GM18517 (cell line): Measurements from ENCODE around the gene NFIX.
"Not testable (repeated sequence)": the region's sequence is repeated elsewhere in the genome, so short reads cannot be mapped to it uniquely, and the experiment has no call there.

Source experiments
- ATAC-seq: cut with Tn5 transposase; IDR thresholded peaks from one replicate; pipeline ENCODE4 v1.9.1; 2021; ENCODE audit warnings: mild to moderate bottlenecking, moderate library complexity; ENCODE audit not compliant: unreplicated experiment

Gene NFIX

DNA sequence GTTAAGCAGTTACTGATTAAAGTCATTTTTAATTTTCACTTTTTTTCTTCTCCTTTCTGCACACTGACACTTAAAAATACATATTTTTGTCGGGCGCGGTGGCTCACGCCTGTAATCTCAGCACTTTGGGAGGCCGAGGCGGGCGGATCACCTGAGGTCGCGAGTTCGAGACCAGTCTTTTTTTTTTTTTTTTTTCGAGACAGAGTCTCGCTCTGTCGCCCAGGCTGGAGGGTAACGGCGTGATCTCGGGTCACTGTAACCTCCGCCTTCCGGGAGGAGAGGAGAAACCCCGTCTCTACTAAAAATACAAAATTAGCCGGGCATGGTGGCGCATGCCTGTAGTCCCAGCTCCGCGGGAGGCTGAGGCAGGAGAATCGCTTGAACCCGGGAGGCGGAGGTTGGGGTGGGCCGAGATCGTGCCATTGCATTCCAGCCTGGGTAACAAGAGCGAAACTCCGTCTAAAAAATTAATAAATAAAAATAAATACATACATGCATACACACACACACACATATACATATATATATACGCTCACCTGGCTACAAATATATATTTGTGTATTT lies 37.8 kb upstream of the NFIX start:
- ATAC-seq, result not testable (repeated sequence)

DNA sequence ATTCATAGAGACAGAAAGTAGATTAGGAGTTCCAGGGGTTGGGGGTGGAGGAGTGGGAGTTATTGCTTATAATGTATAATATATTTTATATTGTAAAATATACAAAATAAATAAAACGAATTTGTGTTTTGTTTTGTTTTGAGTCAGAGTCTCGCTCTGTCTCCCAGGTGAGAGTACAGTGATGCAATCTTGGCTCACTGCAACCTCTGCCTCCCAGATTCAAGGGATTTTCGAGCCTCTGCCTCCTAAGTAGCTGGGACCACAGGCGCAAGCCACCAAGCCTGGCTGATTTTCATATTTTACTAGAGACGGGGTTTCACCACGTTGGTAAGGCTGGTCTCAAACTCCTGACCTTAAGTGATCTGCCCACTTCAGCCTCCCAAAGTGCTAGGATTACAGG lies 35.8 kb upstream of the NFIX start:
- no peak for ATAC-seq

DNA sequence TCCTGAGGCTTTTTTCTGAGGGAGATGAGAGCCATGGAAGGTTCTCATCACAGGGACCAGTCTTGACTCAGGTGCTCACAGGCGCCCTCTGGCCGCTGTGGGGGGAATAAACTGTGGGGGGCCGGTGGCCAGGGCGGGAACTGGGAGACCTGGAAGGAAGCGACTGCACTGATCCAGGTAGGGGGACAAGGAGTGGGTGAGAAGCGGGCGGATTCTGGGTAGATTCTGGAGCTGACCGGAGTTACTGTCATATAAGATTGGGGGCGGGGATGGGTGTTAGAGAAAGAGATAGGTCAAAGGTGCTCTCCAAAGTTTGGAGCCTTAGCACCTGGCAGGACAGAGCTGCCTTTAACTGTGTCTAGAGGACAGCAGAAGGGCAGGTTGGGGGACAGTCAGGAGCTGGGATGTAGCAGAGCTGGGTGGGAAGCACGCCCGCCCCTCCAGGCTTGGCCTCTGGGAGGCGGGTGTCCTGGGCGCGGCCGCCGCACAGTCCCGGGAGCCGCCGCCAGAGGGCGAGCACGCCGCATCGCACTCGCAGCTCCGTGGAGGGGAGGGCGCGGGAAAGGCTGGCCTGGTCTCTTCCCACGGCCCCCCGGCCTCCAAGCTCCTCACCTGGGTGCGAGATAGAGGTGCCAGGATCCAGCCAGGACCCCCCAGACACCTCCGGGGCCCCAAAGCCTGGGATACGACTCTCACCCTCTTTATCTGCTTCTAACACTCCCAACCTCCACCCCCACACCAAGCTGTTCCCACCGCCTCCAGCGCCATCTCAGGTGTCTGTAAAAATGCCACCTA lies 30.1 kb upstream of the NFIX start:
- no peak for ATAC-seq

DNA sequence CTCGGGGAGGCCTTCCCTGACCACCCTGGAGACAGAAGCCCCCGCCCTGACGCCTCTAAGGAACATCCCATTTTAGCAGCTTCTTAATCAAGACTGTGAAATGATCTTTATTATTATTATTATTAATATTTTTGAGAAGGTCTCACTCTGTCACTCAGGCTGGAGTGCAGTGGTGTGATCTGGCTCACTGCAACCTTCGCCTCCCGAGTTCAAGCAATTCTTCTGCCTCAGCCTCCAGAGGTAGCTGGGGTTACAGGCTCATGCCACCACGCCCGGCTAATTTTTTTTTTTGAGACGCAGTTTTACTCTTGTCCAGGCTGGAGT lies 29.5 kb upstream of the NFIX start:
- no peak for ATAC-seq

DNA sequence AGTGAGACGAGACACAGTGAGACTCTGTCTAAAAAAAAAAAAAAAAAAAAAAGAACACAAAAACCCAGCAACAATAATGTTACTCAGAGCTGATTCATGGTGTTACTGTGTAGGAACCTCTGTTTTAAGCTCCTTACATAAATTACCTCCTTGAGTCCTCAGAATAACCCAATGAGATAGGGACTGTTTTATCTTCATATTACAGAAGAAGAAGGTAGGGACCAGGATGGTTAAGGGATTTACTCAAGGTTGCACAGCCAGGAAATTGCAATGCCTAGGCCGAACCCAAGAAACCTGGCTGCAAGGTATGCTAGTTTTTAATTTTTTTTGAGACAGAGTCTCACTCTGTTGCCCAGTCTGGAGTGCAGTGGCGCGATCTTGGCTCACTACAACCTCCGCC lies 27.4 kb upstream of the NFIX start:
- no peak for ATAC-seq

DNA sequence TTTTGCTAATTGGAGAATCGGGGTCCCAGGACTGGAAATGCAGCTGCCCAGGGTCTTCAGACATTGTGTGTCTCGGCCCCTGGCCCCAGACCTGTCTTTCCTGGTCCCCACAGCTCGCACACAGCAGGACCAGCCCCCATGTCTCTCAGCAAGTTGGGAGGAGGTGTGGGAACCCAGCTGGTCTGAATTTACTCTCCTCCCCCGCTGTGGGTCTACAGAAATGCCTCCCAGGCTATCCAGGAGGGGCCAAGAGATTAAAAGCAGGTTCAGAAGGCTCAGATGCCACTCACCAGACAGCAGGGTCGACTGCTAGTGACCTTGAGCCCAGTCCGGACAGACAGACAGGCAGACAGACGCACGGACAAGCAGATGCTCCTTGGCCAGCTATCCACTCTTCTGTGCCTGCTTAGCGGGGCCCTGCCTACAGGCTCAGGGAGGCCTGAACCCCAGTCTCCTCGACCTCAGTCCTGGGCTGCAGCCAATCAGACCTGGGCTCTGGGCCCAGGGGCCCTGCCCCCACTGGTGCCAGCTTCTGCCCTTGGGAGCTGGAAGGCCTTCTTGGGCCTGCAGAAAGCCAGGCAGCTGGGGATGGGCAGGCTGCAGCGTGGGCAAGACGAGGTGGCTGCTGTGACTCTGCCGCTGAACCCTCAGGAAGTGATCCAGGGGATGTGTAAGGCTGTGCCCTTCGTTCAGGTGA lies 25.8 kb upstream of the NFIX start, which contains the start of gene DAND5:
DAND5 (plus strand) TSS at position 285 of the 697 bp plus-strand sequence; CDS start at position 370, 85 bp downstream.
- ATAC-seq, result no peak

DNA sequence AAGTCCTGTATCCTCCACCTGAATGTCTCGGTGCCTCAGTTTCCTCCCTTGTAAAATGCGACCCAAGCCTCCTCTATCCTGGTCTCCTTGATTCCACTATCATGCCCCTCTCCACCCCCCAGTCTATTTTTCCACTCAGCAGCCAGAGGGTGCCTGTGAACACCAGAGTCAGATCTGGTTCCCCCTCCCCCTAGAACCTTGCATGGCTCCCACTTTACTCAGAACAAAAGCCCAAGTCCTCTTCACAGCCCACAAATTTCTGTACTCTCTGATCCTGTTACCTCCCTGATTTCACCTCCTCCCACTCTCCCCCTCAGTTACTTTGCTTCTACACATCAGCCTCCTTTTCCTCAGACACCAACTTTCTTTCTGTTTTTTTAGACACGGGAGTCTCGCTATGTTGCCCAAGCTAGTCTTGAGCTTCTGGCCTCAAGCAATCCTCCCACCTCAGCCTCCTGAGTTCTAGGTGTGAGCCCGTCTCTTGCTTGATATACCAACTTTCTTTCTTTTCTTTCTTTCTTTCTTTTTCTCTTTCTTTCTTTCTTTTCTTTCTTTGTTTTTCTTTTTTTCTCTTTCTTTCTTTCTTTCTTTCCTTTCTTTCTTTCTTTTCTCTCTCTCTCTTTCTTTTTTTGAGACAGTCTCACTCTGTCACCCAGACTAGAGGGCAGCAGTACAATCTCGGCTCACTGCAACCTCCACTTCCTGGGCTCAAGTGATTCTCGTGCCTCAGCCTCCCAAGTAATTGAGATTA lies 25.0 kb upstream of the NFIX start:
- ATAC-seq, result no peak

DNA sequence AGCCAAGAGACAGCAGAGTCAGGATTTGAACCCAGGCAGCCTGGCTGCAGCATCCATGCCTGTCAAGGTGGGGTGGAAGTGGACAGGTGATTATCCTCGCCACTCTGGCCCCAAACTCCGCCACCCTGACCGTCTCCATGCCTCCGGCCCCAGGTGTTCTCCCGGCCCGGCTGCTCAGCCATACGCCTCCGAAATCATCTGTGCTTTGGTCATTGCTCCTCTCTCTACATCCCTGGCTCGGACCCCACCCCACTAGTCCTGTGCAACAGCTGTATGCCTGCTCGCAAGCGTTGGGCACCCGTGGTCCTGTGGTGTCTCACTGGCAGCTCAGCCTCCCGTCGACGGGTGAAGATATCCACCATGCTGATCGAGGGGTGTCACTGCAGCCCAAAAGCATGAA lies 22.0 kb upstream of the NFIX start:
- ATAC-seq, result no peak

DNA sequence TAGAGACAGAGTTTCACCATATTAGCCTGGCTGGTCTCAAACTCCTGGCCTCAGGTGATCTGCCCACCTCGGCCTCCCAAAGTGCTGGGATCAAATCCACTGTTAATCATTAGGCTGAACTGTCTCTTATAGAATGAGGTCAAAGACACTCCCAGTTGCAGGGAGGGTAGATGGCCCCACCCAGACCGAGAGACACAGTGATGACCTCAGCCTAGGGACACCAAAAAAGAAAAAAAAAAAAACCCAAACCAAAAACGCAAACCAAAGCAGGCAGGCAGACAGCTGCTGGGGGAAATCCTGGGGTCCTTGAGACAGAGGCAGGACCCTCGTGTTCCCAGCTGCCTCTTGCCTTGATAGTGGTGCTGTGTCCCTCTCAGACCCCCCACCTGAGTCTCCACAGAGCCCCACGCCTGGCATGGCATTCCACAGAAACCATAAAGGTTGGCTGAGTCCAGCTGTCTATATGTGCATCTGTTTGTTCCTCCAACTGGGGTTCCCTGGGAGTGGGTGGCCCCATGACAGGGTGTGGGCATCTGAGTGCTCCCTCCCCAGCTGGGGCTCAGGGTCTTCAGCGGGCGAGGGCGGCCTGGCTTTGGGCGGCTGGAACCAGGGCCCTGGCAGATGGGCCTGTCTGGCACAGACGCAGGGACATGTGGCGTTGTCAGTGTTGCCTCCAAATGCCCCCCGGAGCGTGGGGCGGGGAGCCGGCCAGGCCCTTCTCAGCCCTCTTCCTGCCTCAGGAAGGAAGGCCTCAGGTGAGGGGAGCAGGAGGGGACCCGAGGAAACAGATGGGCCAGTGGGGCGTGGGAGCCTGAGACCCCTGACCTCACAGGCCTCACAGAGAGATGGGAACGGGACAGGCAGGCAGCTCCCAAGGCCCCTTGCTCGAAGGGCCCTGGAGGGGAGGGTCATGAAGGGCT lies 20.7 kb upstream of the NFIX start:
- ATAC-seq, result no peak

DNA sequence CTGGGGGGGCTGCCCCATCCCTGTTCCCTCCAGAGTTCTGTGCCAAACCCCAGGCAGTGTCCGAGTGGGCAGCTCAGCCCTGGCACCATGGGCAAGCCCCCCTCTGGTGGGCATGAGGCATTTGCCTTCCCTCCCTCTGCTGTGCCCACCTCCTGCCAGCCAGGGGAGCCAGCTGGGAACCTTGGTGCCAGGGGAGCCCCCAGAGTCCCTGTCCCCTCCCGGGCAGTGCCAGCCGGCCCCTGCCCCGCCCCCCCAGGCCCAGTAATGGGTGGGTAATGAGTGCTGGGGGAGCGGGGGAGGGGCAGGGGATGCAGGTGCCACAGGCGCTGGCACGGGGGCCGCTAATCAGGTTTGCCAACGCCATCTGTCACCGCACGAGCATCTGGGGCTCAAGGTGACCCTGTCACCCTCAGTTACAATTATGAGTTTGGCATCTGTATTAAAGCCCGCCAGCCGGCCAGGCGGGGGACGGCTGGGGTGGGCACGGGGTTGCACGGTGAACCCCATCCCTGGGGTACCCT lies 20.0 kb upstream of the NFIX start:
- no peak for ATAC-seq

DNA sequence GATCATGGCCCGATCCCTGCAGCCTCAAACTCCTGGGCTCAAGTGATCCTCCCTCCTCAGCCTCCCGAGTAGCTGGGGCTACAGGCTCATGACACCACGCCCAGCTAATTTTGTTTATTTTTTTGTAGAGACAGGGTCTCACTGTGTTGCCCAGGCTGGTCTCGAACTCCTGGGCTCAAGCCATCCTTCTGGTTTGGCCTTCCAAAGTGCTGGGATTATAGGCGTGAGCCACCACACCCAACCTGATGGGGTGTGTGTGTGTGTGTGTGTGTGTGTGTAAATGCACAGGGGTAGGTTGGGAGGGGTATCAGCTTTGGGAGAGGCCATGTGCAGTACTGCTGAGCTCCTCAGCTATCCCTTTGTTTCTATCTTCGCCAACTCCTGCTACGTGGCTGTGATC lies 19.2 kb upstream of the NFIX start:
- not testable (repeated sequence) for ATAC-seq

DNA sequence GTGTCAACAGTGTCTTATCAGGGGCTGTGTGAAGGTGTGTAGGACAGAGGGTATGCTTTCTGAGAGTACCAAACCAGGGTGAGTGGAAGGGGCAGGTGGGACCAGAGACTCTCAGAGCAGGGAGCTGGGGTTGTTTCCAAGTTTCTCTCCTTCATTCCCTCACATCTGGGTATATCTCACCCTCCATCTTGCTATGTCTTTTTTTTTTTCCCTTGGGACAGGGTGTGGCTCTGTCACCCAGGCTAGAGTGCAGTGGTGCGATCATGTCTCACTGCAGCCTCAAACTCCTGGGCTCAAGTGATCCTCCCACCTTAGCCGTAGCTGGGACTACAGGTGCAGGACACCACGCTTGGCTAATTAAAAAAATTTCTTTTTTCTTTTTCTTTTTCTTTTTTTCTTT lies 15.3 kb upstream of the NFIX start:
- no peak for ATAC-seq

DNA sequence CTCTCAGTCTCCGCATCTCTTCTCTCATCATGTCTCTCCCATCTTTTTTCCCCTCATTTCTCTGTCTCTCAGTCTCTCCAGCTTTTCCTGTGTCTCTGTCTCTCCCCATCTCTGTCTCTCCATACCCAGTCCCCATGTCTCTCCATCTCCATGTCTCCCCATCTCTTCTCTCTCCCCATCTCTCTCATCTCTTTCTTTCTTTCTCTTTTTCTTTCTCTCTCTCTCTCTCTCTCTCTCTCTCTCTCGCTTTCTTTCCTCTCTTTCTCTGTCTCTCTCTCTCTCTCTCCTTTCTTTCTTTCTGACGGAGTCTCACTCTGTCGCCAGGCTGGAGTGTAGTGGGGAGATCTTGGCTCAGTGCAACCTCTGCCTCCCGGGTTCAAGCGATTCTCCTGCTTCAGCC lies 12.6 kb upstream of the NFIX start:
- ATAC-seq, result no peak

DNA sequence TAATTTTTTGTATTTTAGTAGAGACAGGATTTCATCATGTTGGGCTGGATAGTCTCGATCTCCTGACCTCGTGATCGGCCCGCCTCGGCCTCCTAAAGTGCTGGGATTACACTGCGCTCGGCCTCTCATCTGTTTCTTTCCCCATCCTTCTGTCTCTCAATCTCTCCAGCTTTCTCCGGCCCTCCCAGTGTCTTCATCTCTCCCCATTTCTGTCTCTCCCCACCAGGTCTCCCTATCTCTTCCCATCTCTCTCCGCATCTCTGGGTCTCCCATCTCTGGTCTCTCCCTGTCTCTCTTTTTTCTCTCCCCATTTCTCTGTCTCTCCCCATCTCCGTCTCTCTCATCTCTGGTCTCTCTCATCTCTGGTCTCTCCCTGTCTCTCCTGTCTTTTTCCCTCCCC lies 12.2 kb upstream of the NFIX start:
- ATAC-seq, result no peak

DNA sequence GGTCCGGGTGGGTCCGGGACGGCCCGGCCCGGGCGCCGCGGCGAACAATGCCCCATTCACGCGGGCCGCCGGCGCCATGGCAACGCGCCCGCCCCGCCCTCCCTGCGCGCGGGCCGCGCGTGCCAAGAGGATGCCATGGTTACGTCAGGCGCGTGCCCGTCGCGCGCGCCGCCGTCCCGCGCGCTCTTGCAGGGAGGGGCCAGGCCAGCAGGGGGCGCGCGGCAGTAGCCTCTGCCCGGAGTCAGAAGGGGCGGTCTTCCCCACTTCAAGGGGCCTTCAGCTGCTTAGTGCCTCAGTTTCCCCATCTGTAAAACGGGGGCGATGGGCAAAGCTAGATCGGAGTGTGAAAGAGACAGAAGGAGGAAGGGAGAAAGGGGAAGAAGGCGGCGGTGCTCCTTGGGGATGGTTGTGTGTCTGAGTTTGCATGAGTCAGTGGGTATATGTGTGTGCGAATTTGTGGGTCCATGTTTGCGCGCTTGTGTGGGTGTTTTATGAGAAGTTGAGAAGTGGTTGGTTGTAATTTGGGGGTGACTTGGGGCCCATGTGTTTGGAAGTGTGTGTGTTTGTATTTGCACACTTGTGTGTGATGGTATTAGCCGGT lies 11.6 kb upstream of the NFIX start:
- no peak for ATAC-seq

DNA sequence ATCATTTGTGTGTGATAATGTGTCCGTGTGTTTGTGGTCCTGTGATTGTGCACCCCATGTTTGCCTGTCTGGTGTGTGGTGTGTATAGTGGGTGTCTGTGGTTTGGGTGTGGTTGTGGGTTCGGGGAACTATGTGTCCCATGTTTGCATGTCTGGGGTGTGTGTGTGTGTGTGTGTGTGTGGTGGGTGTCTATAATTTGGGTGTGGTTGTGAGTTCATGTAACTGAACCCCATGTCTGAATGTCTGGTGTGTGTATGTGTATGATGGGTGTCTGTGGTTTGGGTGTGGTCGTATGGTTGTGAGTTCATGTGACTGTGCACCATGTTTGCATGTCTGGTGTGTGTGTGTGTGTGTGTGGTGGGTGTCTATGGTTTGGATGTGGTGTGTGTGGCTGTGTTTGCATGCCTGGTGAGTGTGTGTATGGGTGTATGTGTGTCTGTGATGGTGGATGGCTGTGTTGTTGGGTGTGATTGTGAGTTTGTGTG lies 11.1 kb upstream of the NFIX start:
- no peak for ATAC-seq

DNA sequence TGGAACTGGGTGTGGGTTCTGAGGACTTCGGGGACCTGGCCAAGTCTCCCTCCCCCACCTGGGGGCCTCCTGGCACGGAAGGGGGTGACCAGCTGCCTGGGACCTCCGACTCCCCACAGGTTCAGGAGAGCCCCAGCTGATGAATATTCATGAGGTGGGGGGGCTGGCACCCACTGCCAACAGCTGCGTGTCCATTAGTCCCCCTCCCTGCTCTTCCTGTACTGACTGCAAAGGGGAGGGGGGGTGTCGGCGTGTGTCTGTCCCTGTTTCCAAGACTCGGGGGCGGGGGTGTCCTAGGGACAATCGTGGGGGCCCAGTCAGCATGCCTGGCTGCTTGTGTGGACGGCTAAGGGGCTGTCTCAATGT lies 10.6 kb upstream of the NFIX start:
- no peak for ATAC-seq

DNA sequence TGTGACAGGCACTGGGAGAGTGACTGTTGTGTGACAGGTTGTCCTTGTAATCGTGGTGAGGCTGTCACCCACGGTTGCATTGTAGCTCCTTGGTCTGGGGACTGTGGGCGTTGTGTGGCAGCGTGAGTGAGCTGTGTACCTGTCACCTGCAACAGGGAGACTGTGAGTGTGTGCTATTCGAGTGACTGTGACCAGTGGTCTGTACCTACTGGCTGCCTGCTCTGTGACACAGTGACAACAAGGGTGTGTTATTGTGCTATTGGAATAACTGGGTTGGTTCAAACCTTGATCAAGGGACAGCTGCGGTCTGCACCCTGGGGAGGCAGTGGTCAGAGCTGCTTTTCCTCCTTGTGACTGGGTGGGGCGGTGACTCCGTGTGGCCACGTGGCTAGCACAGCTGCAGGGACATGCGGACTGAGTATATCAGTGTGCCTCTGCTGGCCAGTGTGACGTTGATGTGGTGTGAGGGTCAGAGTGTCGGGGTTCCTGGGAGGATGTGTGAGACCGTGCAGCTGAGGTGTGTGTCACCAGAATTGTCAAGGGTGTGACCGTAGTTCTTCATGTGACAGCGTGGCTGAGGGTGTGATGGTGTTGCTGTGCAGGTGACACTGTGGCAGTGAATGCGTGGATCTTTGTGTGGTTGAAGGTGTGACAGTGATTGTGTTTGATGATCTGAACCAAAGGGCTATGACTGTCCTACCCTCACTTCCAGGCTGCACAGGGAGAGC lies 10.1 kb upstream of the NFIX start:
- no peak for ATAC-seq

DNA sequence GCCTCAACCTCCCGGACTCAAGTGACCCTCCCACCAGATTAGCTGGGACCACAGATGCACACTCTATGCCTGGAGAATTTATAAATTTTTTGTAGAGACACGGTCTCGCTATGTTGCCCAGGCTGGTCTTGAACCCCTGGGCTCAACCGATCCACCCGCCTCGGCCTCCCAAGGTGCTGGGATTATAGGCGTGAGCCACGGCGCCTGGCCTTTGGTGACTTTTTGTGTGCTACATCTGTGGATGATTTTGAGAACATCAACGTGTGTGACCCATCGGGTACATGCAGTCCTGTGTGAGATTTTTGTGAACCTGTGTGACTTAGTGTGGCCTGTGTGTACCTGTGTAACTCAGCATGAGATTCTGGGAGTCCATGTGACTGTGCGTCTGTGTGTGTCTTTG lies 8.5 kb upstream of the NFIX start:
- ATAC-seq, result no peak
